GM20431 (cell line): ENCODE data around the gene GRIK4.
"Not testable (repeated sequence)": the region's sequence is repeated elsewhere in the genome, so short reads cannot be mapped to it uniquely, and the experiment has no call there.

Experiments used
- in situ Hi-C: fragments of 300-500 bp; cut with MseI, MboI; formaldehyde crosslinking; loops from one replicate; pipeline ENCODE4 v1.15.0; 2020; ENCODE audit warnings: low sequenced_read_pairs; ENCODE audit not compliant: unreplicated experiment

Gene GRIK4

GRCh38 chr11:120786206-120786735, 274.7 kb downstream of the GRIK4 start:
- in situ Hi-C loops = no loop called here

- in situ Hi-C loops = not testable (repeated sequence)
Measured at GRCh38 chr11:120787224-120787623, 275.7 kb downstream of the GRIK4 start.

DNA sequence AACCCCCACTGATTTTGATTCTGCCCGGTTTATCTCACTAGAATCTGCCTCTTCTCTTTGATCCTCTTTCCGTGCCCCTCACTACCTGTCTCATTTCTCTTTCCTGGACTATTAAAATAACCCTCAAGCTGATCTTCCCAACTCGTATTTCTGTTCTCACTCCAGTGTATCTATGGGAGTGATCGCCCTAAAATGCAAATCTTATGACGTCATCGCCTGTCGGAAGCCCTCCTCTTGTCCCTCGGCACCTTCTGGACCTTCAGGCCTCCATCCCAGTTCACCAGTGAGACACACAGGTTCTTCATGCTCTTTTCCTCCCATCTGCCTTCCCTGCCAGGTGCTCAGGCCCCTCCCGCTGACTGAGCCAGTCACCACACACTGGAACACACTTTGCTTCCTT, 277.8 kb downstream of the GRIK4 start:
- in situ Hi-C loops = no loop called here

GRCh38 chr11:120792306-120792705, 280.8 kb downstream of the GRIK4 start:
- in situ Hi-C loops = no loop called here

DNA sequence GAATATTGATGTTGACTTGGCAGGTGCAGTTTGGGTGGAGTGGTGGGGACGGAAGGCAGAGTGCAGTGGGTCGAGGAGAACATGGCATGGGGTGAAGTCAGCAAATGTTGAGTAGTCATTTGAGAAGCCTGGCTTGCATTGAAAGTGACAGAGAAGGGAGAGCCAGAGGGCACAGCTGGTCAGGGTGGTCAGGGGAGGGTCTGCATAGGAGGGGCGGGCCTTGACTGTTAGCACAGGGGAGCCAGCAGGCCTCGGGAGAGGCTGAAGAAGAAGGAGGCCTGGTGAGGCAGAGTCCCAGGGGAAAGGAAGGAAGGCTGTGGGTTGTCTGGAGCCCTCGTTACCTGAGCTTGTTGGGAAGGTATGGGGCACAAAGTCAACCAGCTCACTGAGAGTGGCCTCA, 281.6 kb downstream of the GRIK4 start:
- in situ Hi-C loops = no loop called here

DNA sequence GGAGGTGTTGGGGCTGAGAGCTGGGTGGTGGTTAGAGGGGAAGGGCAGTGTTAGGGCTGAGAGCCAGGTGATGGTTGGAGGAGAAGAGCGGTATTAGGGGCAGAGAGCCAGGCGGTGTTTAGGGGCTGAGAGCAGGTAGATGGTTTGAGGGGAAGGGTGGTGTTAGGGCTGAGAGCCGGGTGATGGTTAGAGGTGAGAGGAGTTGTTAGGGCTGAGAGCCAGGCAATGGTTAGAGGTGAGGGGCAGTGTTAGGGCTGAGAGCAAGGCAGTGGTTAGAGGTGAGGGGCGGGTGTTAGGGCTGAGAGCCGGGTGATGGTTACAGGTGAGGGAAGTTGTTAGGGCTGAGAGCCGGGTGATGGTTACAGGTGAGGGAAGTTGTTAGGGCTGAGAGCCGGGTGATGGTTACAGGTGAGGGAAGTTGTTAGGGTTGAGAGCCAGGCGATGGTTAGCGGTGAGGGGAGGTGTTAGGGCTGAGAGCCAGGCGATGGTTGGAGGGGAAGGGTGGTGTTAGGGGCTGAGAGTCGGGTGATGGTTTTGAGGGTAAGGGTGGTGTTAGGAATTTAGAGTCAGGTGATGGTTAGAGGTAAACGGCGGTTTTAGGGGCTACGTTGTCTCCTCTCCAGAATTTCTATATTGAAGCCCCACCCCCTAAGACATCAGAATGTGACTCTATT, 282.4 kb downstream of the GRIK4 start:
- in situ Hi-C loops = no loop called here

DNA sequence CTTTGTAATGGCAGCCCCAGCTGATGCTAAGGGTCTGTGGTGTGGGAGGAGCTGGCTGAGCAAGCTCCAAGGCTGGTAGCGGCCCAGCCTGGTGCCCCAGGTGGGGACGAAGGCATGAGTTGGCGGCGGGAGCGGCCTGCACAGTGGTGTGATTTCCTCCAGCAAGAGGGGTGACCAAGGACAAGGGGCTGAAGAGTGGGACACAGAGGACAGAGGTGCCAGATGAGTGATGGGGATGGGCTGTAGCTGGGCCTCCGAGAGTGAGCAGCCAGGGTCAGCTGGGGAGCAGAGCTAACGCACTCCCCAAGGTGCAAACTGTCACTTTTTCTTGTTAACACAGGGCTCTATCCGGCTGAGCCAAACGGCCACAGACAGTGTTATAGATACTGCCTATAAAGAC, 283.2 kb downstream of the GRIK4 start:
- in situ Hi-C loops = no loop called here

DNA sequence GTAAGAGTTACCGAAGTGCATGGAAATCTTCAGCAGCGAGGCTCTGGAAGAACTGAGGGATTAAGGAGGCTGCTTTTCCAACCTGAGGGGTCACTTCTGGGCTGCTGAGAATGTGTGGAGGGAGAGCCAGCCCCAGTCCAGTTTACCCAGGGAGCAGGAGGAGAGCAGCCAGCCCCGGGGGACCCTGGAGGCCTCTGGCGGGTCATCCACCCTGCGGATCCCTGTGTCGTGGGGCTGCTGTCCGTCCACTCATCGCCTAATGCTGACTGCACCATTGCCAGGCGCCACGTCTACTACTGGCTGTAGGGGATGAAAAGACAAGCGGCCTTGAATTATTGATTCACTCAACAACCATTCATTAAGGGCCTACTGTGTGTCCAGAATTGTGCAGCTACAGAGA, 283.6 kb downstream of the GRIK4 start:
- in situ Hi-C loops = no loop called here

DNA sequence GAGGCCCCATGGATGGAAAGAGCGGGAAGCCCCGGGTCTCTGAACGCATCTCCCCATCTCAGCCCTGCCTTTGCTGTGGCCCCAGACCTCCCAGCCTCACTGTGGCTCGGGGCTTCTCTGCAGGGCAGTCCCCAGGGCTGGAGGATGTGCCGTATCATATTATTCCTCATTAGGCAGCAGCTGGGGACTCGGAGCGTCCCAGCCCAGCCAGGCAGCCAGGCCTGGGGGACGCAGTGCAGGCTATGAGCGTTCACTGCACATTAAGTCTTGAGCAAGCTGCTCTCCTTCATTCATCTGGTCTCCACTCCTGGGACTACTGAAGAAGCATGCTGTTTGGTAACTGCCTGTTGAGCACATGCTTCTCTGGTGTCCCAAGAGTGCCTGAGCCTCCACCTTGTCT, 285.6 kb downstream of the GRIK4 start:
- in situ Hi-C loops = no loop called here

DNA sequence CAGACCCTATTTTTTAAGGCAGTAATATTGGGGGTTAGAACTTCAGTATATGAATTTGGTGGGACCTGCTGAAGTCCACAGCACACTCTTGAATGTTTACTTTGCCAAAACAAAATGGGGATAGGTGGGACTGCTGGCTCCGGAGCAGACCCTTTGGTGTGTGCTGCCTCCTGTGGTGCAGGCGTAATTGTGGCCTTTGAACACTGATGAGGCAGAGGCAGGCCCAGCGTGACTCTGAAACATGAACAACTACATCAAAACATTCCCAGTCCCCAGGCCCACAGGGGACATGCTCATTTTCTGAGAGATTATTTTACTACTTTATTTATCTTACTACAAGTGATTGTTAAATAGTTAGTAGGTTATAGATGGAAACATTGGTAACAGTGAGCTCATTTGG, 287.3 kb downstream of the GRIK4 start:
- in situ Hi-C loops = no loop called here

DNA sequence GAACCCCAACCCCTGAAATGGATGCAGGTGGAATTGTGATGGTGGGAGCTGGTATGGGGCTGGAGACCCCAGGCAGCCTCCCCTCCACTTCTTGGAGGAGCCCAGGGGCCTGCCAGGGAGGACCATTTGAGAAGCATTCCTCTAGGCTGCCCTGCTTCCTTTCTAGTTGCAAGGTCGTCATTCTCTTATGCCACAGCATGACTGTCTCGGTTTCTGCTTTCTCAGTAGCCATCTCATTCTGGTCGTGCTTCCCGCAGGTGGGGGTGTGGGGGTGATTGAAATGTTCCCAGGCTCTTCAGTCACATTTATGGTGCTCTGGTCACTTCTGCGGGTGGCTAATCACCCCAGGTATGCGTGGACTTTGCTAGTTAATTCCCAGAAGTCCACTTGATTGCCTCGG, 288.7 kb downstream of the GRIK4 start:
- in situ Hi-C loops = no loop called here

DNA sequence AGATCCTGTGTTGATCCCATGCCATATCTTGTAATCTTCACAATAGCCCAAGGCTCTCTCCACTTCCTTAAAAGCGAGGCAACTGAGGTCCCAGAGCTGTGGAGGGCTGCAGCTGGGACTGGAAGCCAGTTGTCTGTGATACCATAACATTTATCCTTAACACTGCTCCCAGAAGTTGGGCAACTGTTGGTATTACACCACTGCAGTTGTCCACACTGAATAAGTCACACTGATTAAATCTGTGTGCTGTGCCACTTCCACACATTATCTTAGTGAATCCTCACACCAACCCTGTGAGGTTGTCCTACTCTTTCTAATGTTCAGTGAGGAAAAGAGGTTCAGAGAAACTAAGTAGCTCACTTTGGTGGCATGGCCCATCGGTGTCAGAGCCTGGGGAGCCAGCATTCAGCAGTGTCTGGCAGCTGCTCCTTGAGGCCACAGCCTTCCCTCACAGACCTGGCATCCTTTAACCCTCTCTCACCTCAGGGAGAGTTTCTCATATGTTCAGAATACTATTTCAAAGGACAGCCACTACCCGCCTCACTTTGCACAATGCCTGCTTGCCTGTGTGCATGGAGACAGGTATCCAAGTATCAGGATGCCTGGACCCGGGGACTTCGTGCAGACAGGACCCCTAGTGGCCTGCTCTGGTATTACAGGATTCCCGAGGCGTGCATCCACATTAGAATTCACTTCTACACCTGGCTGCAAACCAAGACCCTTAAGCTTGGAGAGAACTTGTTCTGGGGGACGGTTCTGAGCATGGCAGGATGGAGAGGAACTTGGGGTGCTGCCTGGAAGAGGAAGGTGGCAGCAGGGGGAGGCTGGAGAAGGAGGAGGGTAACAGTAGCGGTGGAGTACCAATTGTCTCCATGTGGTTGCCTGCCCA, 290.5 kb downstream of the GRIK4 start:
- in situ Hi-C loops = no loop called here

DNA sequence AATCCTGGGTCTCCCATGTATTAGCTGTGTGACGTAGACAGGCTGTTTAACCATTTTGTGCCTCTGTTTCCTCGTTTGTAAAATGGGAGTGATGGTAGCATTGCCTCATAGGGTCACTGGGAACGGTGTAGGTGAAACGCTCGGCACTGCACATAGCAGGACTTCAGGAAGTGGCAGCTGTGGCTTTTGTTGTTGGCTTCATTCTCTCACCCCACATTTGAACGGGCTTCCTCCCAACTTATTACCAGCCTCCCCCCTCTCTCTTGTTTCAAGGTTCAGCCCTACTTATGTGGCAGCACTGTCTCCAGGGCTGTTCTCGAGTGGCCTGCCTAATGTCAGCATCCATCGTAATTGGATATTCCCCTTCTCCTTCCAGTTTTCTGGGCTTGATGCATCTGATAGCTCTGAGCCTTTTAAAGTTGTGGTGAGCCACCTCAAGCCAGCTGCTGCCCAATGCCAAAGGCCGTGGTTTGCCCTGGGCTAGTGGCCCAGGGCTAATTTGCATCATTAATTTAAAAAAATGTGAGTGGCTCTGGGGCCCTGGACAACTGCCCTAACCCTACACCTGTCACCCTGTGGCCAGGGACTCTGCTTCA, 294.5 kb downstream of the GRIK4 start:
- in situ Hi-C loops = no loop called here

GRCh38 chr11:120807414-120808150, 296.0 kb downstream of the GRIK4 start:
- in situ Hi-C loops = no loop called here

DNA sequence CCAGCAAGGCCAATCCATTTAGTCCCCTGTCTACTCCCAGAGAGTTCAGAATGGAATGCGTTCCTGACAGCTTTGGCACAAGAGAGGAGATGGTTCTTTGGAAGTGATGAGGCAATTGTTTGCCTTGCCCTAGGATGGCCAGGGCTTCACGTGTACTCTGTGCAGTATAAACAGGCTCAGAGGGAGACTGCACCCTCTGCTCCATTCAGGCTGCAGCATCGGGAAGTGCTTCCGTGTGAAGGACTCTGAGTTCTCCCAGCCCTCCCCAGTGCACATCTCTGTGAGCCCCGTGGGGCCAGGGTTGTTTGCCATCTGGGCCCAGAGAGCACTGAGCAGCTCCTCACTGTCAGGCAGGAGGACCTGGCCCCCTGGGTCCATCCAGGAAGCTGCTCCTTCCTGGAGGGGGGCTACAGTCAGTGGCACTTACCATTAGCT, 297.1 kb downstream of the GRIK4 start:
- in situ Hi-C loops = no loop called here

GRCh38 chr11:120810251-120810650, 298.7 kb downstream of the GRIK4 start:
- in situ Hi-C loops = no loop called here

GRCh38 chr11:120811199-120811598, 299.7 kb downstream of the GRIK4 start:
- in situ Hi-C loops = no loop called here

- in situ Hi-C loops = no loop called here
Measured at GRCh38 chr11:120811731-120812130, 300.2 kb downstream of the GRIK4 start.

GRCh38 chr11:120814531-120815318, 303.2 kb downstream of the GRIK4 start:
- in situ Hi-C loops = no loop called here
